Measurements from ENCODE around the gene COPG2.
"Not testable (repeated sequence)": the region's sequence is repeated elsewhere in the genome, so short reads cannot be mapped to it uniquely, and the experiment has no call there.

The COPG2 gene

GRCh38 chr7:130627775-130628174, 40.8 kb downstream of the COPG2 start:
- Mint-ChIP-seq H3K27me3 (ENCODE audit: low read depth, poor library complexity) (no peaks in the 10 kb centered on the region), H3K4me1 (no peaks in the 10 kb centered on the region), H3K27ac (no peak overlapping the region), H3K36me3 (ENCODE audit: low read depth) (peaks cover 99% of the 10 kb centered on the region), H3K4me3 (no peak overlapping the region), H3K9me3 (peaks cover 87% of the 10 kb centered on the region)
- no peak for DNase-seq
- TF ChIP-seq CTCF (IDR thresholded peaks at IDR 0.05): no peak

- H3K4me1 Mint-ChIP-seq: no peaks in the 10 kb centered on the region
- H3K4me3 Mint-ChIP-seq: no peak overlapping the region
- DNase-seq: no peak
- H3K36me3 Mint-ChIP-seq (ENCODE audit: low read depth): peaks cover 92% of the 10 kb centered on the region
- H3K9me3 Mint-ChIP-seq: peaks cover 64% of the 10 kb centered on the region
- TF ChIP-seq CTCF (IDR thresholded peaks at IDR 0.05): no peak
- no peaks in the 10 kb centered on the region for H3K27me3 Mint-ChIP-seq (ENCODE audit: low read depth, poor library complexity)
- H3K27ac Mint-ChIP-seq: no peak overlapping the region
These were observed 45.7 kb downstream of the COPG2 start for GRCh38 chr7:130622866-130623265.

- H3K9me3 Mint-ChIP-seq: peaks cover 32% of the 10 kb centered on the region
- H3K27ac Mint-ChIP-seq: no peak overlapping the region
- H3K36me3 Mint-ChIP-seq (ENCODE audit: low read depth): peaks cover 100% of the 10 kb centered on the region
- no peaks in the 10 kb centered on the region for H3K4me1 Mint-ChIP-seq
- no peak for TF ChIP-seq CTCF (IDR thresholded peaks at IDR 0.05)
- H3K4me3 Mint-ChIP-seq: no peak overlapping the region
- no peaks in the 10 kb centered on the region for H3K27me3 Mint-ChIP-seq (ENCODE audit: low read depth, poor library complexity)
- DNase-seq: no peak
These were observed 53.0 kb downstream of the COPG2 start for GRCh38 chr7:130615583-130615982.

- TF ChIP-seq CTCF (IDR thresholded peaks at IDR 0.05): no peak
- Mint-ChIP-seq H3K36me3 (ENCODE audit: low read depth) (peaks cover 100% of the 10 kb centered on the region), H3K27ac (no peak overlapping the region), H3K9me3 (peaks cover 24% of the 10 kb centered on the region), H3K4me3 (no peak overlapping the region), H3K4me1 (no peaks in the 10 kb centered on the region), H3K27me3 (ENCODE audit: low read depth, poor library complexity) (no peaks in the 10 kb centered on the region)
- no peak for DNase-seq
These were observed 54.1 kb downstream of the COPG2 start for GRCh38 chr7:130614449-130614848.

GRCh38 chr7:130611218-130611617, 57.3 kb downstream of the COPG2 start:
- no peaks in the 10 kb centered on the region for H3K4me1 Mint-ChIP-seq
- no peak for DNase-seq
- no peak for TF ChIP-seq CTCF (IDR thresholded peaks at IDR 0.05)
- no peak overlapping the region for H3K27ac Mint-ChIP-seq
- no peak overlapping the region for H3K4me3 Mint-ChIP-seq
- no peaks in the 10 kb centered on the region for H3K27me3 Mint-ChIP-seq (ENCODE audit: low read depth, poor library complexity)
- H3K36me3 Mint-ChIP-seq (ENCODE audit: low read depth): peaks cover 100% of the 10 kb centered on the region
- H3K9me3 Mint-ChIP-seq: peaks cover 28% of the 10 kb centered on the region

- Mint-ChIP-seq H3K36me3 (ENCODE audit: low read depth) (peaks cover 97% of the 10 kb centered on the region), H3K9me3 (peaks cover 29% of the 10 kb centered on the region)
- H3K4me3 Mint-ChIP-seq; H3K27me3 Mint-ChIP-seq (ENCODE audit: low read depth, poor library complexity); H3K27ac Mint-ChIP-seq; DNase-seq; H3K4me1 Mint-ChIP-seq: not testable (repeated sequence)
These were observed 61.5 kb downstream of the COPG2 start for GRCh38 chr7:130607066-130607465.

Measured in nephron progenitor cell (in vitro differentiated cells).